CD4-positive, alpha-beta T cell treated with Interleukin-4 for 4 hours (primary cell): ENCODE data around the gene TMTC2.

Experiments used
- DNase-seq: peaks from one replicate; pipeline ENCODE4 v3.0.0-alpha.2; 2020

Gene TMTC2

GRCh38 chr12:82896277-82896676 lies 209.6 kb downstream of the TMTC2 start:
- DNase-seq: no peak

- DNase-seq: no peak
Observed at GRCh38 chr12:82896979-82897378, 210.3 kb downstream of the TMTC2 start.

GRCh38 chr12:82898441-82898840 lies 211.7 kb downstream of the TMTC2 start:
- no peak for DNase-seq

GRCh38 chr12:82904219-82904790 lies 217.6 kb downstream of the TMTC2 start:
- DNase-seq: no peak

GRCh38 chr12:82910246-82910893 lies 223.7 kb downstream of the TMTC2 start:
- DNase-seq: no peak

GRCh38 chr12:82912406-82912805 lies 225.7 kb downstream of the TMTC2 start:
- DNase-seq: no peak

GRCh38 chr12:82919388-82920054 lies 232.8 kb downstream of the TMTC2 start:
- DNase-seq: no peak

- DNase-seq: no peak
Observed at GRCh38 chr12:82923935-82924334, 237.2 kb downstream of the TMTC2 start.

GRCh38 chr12:82926630-82927029 lies 239.9 kb downstream of the TMTC2 start:
- no peak for DNase-seq

GRCh38 chr12:82930301-82930700 lies 243.6 kb downstream of the TMTC2 start:
- no peak for DNase-seq

GRCh38 chr12:82931349-82932116 lies 244.8 kb downstream of the TMTC2 start:
- DNase-seq: no peak

- DNase-seq: no peak
Observed at GRCh38 chr12:82937151-82937550, 250.4 kb downstream of the TMTC2 start.

GRCh38 chr12:82942521-82942920 lies 255.8 kb downstream of the TMTC2 start:
- no peak for DNase-seq

GRCh38 chr12:82942991-82943401 lies 256.3 kb downstream of the TMTC2 start:
- no peak for DNase-seq

GRCh38 chr12:82948491-82948890 lies 261.8 kb downstream of the TMTC2 start:
- no peak for DNase-seq

- no peak for DNase-seq
Observed at GRCh38 chr12:82950356-82950755, 263.6 kb downstream of the TMTC2 start.

- no peak for DNase-seq
Observed at GRCh38 chr12:82952946-82953345, 266.2 kb downstream of the TMTC2 start.

GRCh38 chr12:82953397-82953796 lies 266.7 kb downstream of the TMTC2 start:
- DNase-seq: no peak

GRCh38 chr12:82954064-82954463 lies 267.4 kb downstream of the TMTC2 start:
- DNase-seq: no peak

GRCh38 chr12:82954572-82954971 lies 267.9 kb downstream of the TMTC2 start:
- no peak for DNase-seq

- no peak for DNase-seq
Observed at GRCh38 chr12:82955043-82955442, 268.3 kb downstream of the TMTC2 start.

GRCh38 chr12:82958966-82959365 lies 272.3 kb downstream of the TMTC2 start:
- no peak for DNase-seq

- DNase-seq: no peak
Observed at GRCh38 chr12:82959821-82960220, 273.1 kb downstream of the TMTC2 start.

- no peak for DNase-seq
Observed at GRCh38 chr12:82961835-82962234, 275.1 kb downstream of the TMTC2 start.
